Measurements from ENCODE around the gene FRMD5. TPM values are rescaled to one million over a fixed set of nuclear protein-coding genes. Genes with fewer than 3 reads are reported as not detected.

The FRMD5 gene
- polyA plus RNA-seq, 3 donors = not detected

DNA sequence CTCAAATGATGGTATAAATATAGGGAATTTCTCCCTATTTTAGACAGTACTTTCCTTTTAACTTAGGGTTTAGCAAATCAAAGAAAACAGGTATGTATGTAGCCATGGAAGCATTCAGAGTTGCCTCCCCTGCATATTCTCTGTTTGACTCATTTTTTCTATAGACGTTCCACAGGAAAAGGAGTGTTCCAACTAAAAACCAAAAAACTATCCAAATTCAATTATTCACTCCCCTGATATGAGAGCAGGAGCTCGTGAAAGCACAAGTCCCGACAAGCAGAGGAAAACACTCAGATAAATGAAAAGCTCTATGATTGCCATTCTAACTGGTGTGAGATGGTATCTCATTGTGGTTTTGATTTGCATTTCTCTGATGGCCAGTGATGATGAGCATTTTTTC, 119.5 kb downstream of the FRMD5 start:
- no peak overlapping the region for H3K27ac ChIP-seq (ENCODE audit: low read depth in 1 of 2, low read length in 2 of 2)
- Mint-ChIP-seq H3K4me1 (no peaks in the 10 kb centered on the region), H3K4me3 (no peak overlapping the region), H3K36me3 (no peaks in the 10 kb centered on the region), H3K27ac (no peak overlapping the region), H3K9me3 (peaks cover 0 to 2% (median 2%) of the 10 kb centered on the region in 7 donors), H3K27me3 (ENCODE audit: low read depth in 3 of 3) (peaks cover 4 to 11% (median 8%) of the 10 kb centered on the region in 3 donors)
- TF ChIP-seq, protein P1, sequence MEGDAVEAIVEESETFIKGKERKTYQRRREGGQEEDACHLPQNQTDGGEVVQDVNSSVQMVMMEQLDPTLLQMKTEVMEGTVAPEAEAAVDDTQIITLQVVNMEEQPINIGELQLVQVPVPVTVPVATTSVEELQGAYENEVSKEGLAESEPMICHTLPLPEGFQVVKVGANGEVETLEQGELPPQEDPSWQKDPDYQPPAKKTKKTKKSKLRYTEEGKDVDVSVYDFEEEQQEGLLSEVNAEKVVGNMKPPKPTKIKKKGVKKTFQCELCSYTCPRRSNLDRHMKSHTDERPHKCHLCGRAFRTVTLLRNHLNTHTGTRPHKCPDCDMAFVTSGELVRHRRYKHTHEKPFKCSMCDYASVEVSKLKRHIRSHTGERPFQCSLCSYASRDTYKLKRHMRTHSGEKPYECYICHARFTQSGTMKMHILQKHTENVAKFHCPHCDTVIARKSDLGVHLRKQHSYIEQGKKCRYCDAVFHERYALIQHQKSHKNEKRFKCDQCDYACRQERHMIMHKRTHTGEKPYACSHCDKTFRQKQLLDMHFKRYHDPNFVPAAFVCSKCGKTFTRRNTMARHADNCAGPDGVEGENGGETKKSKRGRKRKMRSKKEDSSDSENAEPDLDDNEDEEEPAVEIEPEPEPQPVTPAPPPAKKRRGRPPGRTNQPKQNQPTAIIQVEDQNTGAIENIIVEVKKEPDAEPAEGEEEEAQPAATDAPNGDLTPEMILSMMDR (IDR thresholded peaks at IDR 0.05) = no peak
- peaks cover 0 to 8% of the 10 kb centered on the region in 2 donors for H3K27me3 ChIP-seq (ENCODE audit: control insufficient read depth in 2 of 2, insufficient read depth in 2 of 2, low read length in 2 of 2)
- no peak overlapping the region for H2AFZ ChIP-seq (ENCODE audit: insufficient read depth, low read depth, low read length, poor library complexity, severe bottlenecking)
- no peak overlapping the region for H3K4me3 ChIP-seq (replicated peaks in 1 of 3; ENCODE audit: low read depth in 2 of 3, low read length in 3 of 3)
- DNase-seq = no peak
- WGBS (ENCODE audit: insufficient coverage) = no CpG with 5 or more reads among the region's 3 CpGs
- H3K9ac ChIP-seq (ENCODE audit: insufficient read depth, low read length, poor library complexity, severe bottlenecking) = no peak overlapping the region
- intact Hi-C loops (cut with micrococcal nuclease) = no loop called here
- no peaks in the 10 kb centered on the region for H3K9me3 ChIP-seq (replicated peaks in 1 of 2; ENCODE audit: control insufficient read depth in 1 of 2, insufficient read depth in 1 of 2, low read length in 2 of 2)
- H3K36me3 ChIP-seq (replicated peaks in 1 of 2; ENCODE audit: control insufficient read depth in 1 of 2, insufficient read depth in 2 of 2, low read length in 2 of 2) = no peaks in the 10 kb centered on the region
- H3K4me2 ChIP-seq (replicated peaks; ENCODE audit: extremely low read depth, low read length, poor library complexity, severe bottlenecking) = no peak overlapping the region
- H3K79me2 ChIP-seq (ENCODE audit: insufficient read depth, low read length) = no peaks in the 10 kb centered on the region
- no peaks in the 10 kb centered on the region for H3K4me1 ChIP-seq (ENCODE audit: control insufficient read depth in 1 of 2, insufficient read depth in 2 of 2, low read length in 2 of 2)
- no peaks in the 10 kb centered on the region for H4K20me1 ChIP-seq (ENCODE audit: insufficient read depth, low read length)

DNA sequence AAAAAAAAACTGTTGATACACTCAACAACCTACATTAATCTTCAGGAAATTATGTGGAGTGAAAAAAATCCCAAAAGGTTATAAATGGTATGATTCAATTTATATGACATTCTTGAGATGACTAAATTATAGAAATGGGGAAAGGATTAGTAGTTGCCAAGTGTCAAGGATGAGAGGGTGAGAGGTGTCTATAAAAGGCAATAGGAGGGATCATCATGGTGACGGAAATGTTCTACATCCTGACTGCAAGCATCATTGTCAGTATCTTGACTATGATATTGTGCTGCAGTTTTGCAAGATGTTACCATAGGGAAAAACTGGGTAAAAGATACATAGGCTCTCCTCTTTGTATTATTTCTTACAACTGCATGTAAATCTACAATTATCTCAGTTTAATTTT, 125.6 kb downstream of the FRMD5 start:
- intact Hi-C loops (cut with micrococcal nuclease) = loop anchor here in 1 of 2 donors (10.0 kb wide), 1 partner anchor 625 kb away; no protein-coding TSS in a partner anchor
- H3K36me3 Mint-ChIP-seq = no peaks in the 10 kb centered on the region
- H3K27me3 Mint-ChIP-seq (ENCODE audit: low read depth in 3 of 3) = peaks cover 2 to 14% (median 3%) of the 10 kb centered on the region in 3 donors
- H3K36me3 ChIP-seq (replicated peaks in 1 of 2; ENCODE audit: control insufficient read depth in 1 of 2, insufficient read depth in 2 of 2, low read length in 2 of 2) = no peaks in the 10 kb centered on the region
- no peaks in the 10 kb centered on the region for H3K9me3 ChIP-seq (replicated peaks in 1 of 2; ENCODE audit: control insufficient read depth in 1 of 2, insufficient read depth in 1 of 2, low read length in 2 of 2)
- no peak overlapping the region for H3K9ac ChIP-seq (ENCODE audit: insufficient read depth, low read length, poor library complexity, severe bottlenecking)
- H3K4me1 Mint-ChIP-seq = no peaks in the 10 kb centered on the region
- H3K4me3 Mint-ChIP-seq = no peak overlapping the region
- H2AFZ ChIP-seq (ENCODE audit: insufficient read depth, low read depth, low read length, poor library complexity, severe bottlenecking) = no peak overlapping the region
- no peak overlapping the region for H3K27ac ChIP-seq (ENCODE audit: low read depth in 1 of 2, low read length in 2 of 2)
- no peak for DNase-seq
- H3K4me1 ChIP-seq (ENCODE audit: control insufficient read depth in 1 of 2, insufficient read depth in 2 of 2, low read length in 2 of 2) = no peaks in the 10 kb centered on the region
- H3K27me3 ChIP-seq (ENCODE audit: control insufficient read depth in 2 of 2, insufficient read depth in 2 of 2, low read length in 2 of 2) = peaks cover 2% of the 10 kb centered on the region in 2 donors
- TF ChIP-seq, protein P1 (IDR thresholded peaks at IDR 0.05) = no peak
- no peaks in the 10 kb centered on the region for H4K20me1 ChIP-seq (ENCODE audit: insufficient read depth, low read length)
- no peak overlapping the region for H3K27ac Mint-ChIP-seq
- no CpG with 5 or more reads among the region's 1 CpG for WGBS (ENCODE audit: insufficient coverage)
- no peaks in the 10 kb centered on the region for H3K9me3 Mint-ChIP-seq
- no peaks in the 10 kb centered on the region for H3K79me2 ChIP-seq (ENCODE audit: insufficient read depth, low read length)
- H3K4me2 ChIP-seq (replicated peaks; ENCODE audit: extremely low read depth, low read length, poor library complexity, severe bottlenecking) = no peak overlapping the region
- H3K4me3 ChIP-seq (replicated peaks in 1 of 3; ENCODE audit: low read depth in 2 of 3, low read length in 3 of 3) = no peak overlapping the region
